ENCODE data around the gene GHSR.

DNA sequence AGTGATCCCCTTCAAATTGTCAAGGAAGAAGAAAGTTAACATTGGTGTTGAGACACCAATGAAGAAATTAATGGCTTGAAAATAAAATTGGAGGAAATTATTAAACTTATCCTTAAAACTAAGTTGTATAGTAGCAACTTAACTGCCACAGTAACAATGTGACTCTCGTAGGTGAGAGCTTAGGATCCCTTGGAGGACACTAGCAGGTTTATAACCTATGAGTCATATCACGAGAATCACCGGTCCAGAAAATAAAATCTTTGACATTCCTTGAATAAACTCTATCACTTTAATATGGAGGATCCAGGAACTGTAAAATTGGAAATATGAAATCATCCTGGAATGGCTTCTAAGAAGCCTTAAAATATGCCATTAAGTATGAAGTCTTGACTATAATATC, 2.1 kb downstream of the GHSR start:
- TF ChIP-seq YY1 (IDR thresholded peaks at IDR 0.05; ENCODE audit: insufficient read depth, insufficient read length) = no peak
- TF ChIP-seq ZNF274 (IDR thresholded peaks at IDR 0.05; ENCODE audit: low read depth, low read length) = no peak
- no peak for TF ChIP-seq SUZ12 (IDR thresholded peaks at IDR 0.05; ENCODE audit: extremely low read depth, insufficient read depth, insufficient read length)
